OCI-LY7 (cell line): Measurements from ENCODE around the gene GNB1L. TPM values are rescaled to one million over a fixed set of nuclear protein-coding genes. Genes with fewer than 3 reads are reported as not detected.

Experiments
- BruUV-seq: library from RNA; stranded (reverse); fragments of 400-500 nt; replicated peaks from 2 replicates; lab custom pipeline; 2021; lab: Mats Ljungman, UMichigan
- CTCF ChIA-PET: fragments of 300-600 bp; sonication (Branson Sonifier 250); formaldehyde crosslinking; loops from one replicate; lab custom pipeline; 2022; ENCODE audit warnings: antibody characterized with exemption; ENCODE audit not compliant: unreplicated experiment; lab: Charles Lee
- POLR2A ChIA-PET: fragments of 300-600 bp; sonication (Branson Sonifier 250); formaldehyde crosslinking; loops from one replicate; lab custom pipeline; 2022; ENCODE audit warnings: antibody characterized with exemption; lab: Charles Lee
- DNase-seq: peaks from one replicate; pipeline ENCODE4 v3.0.0-alpha.2; 2015; ENCODE audit warnings: low spot score
- H2AFZ ChIP-seq: fragments of 200-600 bp; sonication (generic), shearing (Covaris generic); 2 replicates; pipeline ENCODE4 v1.6.1; 2014; ENCODE audit warnings: mild to moderate bottlenecking, antibody characterized with exemption, low read length, moderate library complexity
- H3K27ac ChIP-seq: fragments of 200-600 bp; sonication (generic); 2 replicates; pipeline ENCODE4 v1.5.1; 2014; ENCODE audit warnings: mixed run types, low read depth, mild to moderate bottlenecking, moderate library complexity, low read length, inconsistent platforms; ENCODE audit not compliant: poor library complexity, severe bottlenecking
- H3K36me3 ChIP-seq: fragments of 200-600 bp; sonication (generic); 2 replicates; pipeline ENCODE4 v1.6.1; 2014; ENCODE audit warnings: mild to moderate bottlenecking, antibody characterized with exemption, low read length, moderate library complexity, mixed read lengths; ENCODE audit not compliant: insufficient read depth
- H3K4me1 ChIP-seq: fragments of 200-600 bp; sonication (generic); 2 replicates; pipeline ENCODE4 v1.5.1; 2014; ENCODE audit warnings: mild to moderate bottlenecking, low read length; ENCODE audit not compliant: insufficient read depth, poor library complexity, severe bottlenecking
- H3K4me2 ChIP-seq: fragments of 200-600 bp; sonication (generic); 2 replicates; pipeline ENCODE4 v1.6.1; 2014; ENCODE audit warnings: mild to moderate bottlenecking, low read length
- H3K4me3 ChIP-seq: fragments of 200-600 bp; sonication (generic); 2 replicates; pipeline ENCODE4 v1.5.1; 2014; ENCODE audit warnings: mild to moderate bottlenecking, low read depth, low read length; ENCODE audit not compliant: poor library complexity, severe bottlenecking
- H3K79me2 ChIP-seq: fragments of 200-600 bp; sonication (generic); 2 replicates; pipeline ENCODE4 v1.6.1; 2016; ENCODE audit warnings: low read depth, mild to moderate bottlenecking, low read length, moderate library complexity, mixed read lengths; ENCODE audit not compliant: insufficient read depth
- H3K9me2 ChIP-seq: fragments of 200-600 bp; sonication (generic); 2 replicates; pipeline ENCODE4 v1.6.1; 2016; ENCODE audit warnings: mild to moderate bottlenecking, low read length, mixed read lengths; ENCODE audit not compliant: insufficient read depth
- H3K9me3 ChIP-seq: fragments of 200-600 bp; sonication (generic); 2 replicates; pipeline ENCODE4 v1.6.1; 2014; ENCODE audit warnings: mild to moderate bottlenecking, mixed run types, low read length, mixed read lengths
- H4K20me1 ChIP-seq: fragments of 200-600 bp; sonication (generic); 2 replicates; pipeline ENCODE4 v1.6.1; 2014; ENCODE audit warnings: mild to moderate bottlenecking, antibody characterized with exemption, low read length, moderate library complexity, mixed read lengths; ENCODE audit not compliant: insufficient read depth
- CTCF ChIP-seq: fragments of 200-600 bp; sonication (generic); conservative IDR thresholded peaks from 2 replicates; pipeline ENCODE4 v1.5.1; 2014; ENCODE audit warnings: mild to moderate bottlenecking, antibody characterized with exemption, low read length, moderate library complexity, mixed read lengths
- EZH2phosphoT487 ChIP-seq: fragments of 200-600 bp; sonication (generic); IDR thresholded peaks from 2 replicates; pipeline ENCODE4 v1.6.1; 2018; ENCODE audit warnings: low read depth, borderline replicate concordance, mild to moderate bottlenecking, mixed run types, antibody characterized with exemption, low read length, moderate library complexity, mixed read lengths
- intact Hi-C: fragments of 100-400 bp; cut with micrococcal nuclease; formaldehyde crosslinking; loops from one replicate; pipeline ENCODE4 v1.10.0; 2022; ENCODE audit not compliant: unreplicated experiment
- total RNA-seq, 2 experiments: library from RNA; depleted of rRNA in 1 of 2; stranded (reverse); fragments of >200 nt in 1 of 2; shearing (Covaris generic) in 1 of 2; gene quantifications; 2 replicates each; pipeline ENCODE4 v1.2.3, GENCODE V29; 2014 to 2022

Gene GNB1L
- total RNA-seq, 2 experiments from 2014 or later = 13.1 to 26.7 TPM

- intact Hi-C loops = no loop called here
- POLR2A ChIA-PET = no interaction called here
- no TSS peak for BruUV-seq
- Histone ChIP-seq H2AFZ (no peak overlapping the region), H4K20me1 (0 out of 2 replicates have a peak, but pooled peaks cover 9% of the 10 kb centered on the region), H3K9me3 (no peaks in the 10 kb centered on the region), H3K36me3 (peaks cover 74% of the 10 kb centered on the region), H3K79me2 (peaks cover 52% of the 10 kb centered on the region), H3K4me1 (peaks cover 27% of the 10 kb centered on the region), H3K4me3 (peak overlapping the region; percentile 91), H3K27ac (no peak overlapping the region), H3K9me2 (no peaks in the 10 kb centered on the region), H3K4me2 (peak overlapping the region; percentile 100)
- CTCF ChIA-PET = no interaction called here
- no peak for DNase-seq
- no peak for TF ChIP-seq EZH2phosphoT487
- no peak for TF ChIP-seq CTCF
These were observed 2.4 kb downstream of the GNB1L start for GRCh38 chr22:19852177-19852781.

DNA sequence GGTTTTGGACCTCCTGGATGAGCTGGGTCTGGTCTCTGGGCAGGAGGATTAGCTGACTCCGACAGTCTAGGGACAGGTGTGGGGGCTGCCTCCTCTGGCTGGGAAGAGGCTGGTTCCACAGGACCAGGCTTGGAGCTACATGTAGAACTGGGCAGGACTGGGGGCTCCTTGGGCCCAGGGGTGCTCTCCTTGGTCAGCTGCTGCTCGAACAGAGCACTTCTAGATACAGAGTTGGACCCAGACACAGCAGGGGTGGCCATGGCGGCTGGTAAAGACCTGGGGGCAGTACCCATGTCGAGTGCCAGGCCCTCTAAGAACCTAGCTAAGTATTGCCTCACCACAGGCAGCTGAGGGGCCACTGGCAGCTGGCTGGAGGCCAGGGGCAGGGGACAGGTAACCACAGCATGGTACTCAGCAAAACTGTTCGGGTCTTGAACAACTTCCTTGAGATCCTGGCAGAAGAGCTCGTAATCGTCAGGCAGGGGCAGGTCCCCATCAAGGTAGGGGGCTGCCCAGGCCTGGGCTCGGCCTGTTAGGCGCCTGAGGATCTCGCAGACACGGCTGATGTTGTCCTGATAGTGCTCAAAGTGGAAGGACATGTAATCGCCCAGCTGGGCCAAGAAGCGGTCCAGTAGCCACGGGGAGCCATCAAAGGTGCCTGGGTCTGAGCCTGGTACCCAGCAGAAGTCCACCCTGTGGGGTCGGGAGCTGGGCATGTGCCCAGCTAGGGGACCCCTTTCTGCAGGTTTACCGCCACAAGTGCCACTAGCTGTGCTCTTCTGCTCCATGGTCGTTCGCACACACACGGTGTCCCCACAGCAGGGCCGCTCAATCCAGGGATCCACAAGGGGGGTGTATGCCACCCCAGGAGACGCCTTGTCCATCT lies 3.1 kb downstream of the GNB1L start:
- H3K79me2 ChIP-seq = peaks cover 46% of the 10 kb centered on the region
- H3K4me3 ChIP-seq = no peak overlapping the region
- no TSS peak for BruUV-seq
- no peak overlapping the region for H2AFZ ChIP-seq
- intact Hi-C loops = no loop called here
- no peaks in the 10 kb centered on the region for H3K9me2 ChIP-seq
- POLR2A ChIA-PET = interaction anchor here (0.7 to 1.1 kb wide), 2 partner anchors 9 to 19 kb away, joined by 3 read pairs; no protein-coding TSS in a partner anchor
- H3K36me3 ChIP-seq = peaks cover 76% of the 10 kb centered on the region
- no peak for DNase-seq
- 0 out of 2 replicates have a peak, but pooled peaks cover 9% of the 10 kb centered on the region for H4K20me1 ChIP-seq
- no peaks in the 10 kb centered on the region for H3K9me3 ChIP-seq
- TF ChIP-seq CTCF = no peak
- peaks cover 19% of the 10 kb centered on the region for H3K4me1 ChIP-seq
- no peak overlapping the region for H3K27ac ChIP-seq
- CTCF ChIA-PET = interaction anchor here (1.1 kb wide), 1 partner anchor 18 kb away, joined by 3 read pairs; no protein-coding TSS in a partner anchor
- H3K4me2 ChIP-seq = no peak overlapping the region
